Activated CD4-positive, CD25-positive, alpha-beta regulatory T cell (primary cell): ENCODE data around the gene PML.

ENCODE experiments used
- DNase-seq, 4 experiments: peaks; one replicate each; lab custom pipeline; 2025; lab: John Stamatoyannopoulos, UW

Gene PML

GRCh38 chr15:74007820-74008371 lies 13.4 kb downstream of the PML start:
- no peak for DNase-seq

DNA sequence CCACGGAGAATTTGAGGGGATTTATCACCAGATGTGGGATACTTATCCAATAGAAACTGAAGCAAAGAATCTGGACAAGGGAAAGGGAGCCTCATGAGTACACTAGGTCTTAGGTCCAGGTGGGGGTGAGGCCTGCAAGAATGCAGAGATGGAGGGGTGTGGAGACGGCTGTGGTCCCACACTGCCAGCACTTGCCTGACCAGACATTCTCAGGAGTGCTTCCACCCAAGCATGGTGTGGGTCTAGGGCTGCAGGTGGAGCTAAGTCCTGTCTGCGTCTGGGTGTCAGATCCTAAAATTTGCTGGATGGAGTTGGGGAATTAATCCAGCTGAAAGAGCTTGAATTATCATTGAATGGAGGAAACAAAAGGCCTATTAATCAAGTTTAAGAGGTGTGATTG lies 14.4 kb downstream of the PML start:
- no peak for DNase-seq

DNA sequence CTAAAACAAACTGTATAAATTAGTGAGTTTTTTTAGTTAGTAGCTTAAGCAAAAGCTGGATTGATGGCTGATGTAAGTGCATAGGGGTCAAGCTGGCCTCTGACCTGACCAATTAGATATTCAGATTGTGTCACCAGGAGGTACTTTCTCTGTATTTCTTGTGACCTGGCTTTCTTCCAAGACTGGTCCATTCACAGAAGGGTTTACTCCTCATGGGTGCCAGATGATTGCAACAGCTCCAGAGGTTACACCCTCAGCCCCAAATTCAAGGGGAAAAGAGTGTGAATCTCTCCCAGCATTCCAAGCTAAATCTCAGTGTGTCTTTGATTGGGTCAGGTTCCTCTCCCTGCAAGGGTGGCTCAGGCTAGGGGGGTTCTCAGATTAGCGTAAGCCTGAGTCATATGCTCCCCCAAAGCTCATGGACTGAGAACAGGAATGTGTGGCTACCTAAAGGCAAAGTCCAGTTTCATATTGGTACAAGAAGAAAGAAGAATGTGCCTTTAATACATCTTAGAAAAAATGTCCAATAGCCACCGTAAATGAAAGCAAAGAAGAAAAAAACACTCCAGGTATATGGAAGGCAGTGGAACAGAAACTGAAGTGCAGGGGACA lies 16.5 kb downstream of the PML start:
- DNase-seq = no peak

- DNase-seq = no peak
These were observed 17.1 kb downstream of the PML start for GRCh38 chr15:74011610-74012009.

DNA sequence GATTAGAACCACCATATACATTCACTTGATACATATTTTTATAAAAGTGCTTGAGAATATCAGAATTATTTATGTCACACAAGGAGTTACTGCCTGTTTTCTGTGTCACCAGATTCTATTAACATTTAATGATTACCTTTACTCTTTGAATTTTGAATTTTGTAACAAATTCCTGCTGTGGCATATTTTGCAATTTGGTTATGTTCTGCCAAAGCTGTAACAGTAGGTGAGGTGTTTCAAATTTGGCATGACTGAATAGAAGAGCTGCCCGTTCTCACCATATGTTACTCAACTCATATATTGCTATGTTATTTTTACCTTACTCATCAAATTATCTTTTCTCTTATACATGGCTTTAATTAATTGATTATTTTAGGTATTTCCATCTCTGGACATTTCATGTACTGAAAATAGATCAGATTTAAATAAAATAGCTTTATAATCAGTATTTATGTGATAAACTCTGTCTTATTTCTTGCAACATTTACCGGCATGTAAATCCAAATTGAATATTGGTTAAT lies 18.9 kb downstream of the PML start:
- DNase-seq = no peak

DNA sequence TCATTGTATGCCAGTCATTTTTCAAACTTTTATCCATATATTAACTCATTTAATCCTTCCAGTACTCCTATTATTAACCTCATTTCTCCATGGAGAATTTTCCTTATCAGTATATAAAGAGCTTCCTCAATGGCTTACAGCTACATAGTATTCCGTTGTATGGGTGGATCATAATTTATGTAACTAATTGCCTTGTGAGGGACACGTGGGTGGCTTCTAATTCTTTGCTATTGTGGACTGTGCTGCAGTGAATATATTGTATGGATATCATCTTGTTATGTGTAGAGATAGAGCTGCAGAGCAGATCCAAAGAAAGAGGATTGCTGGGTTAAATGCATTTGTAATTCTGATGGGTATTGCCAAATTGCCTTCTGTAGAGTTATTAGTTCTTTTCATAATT lies 25.2 kb downstream of the PML start:
- DNase-seq = no peak

DNA sequence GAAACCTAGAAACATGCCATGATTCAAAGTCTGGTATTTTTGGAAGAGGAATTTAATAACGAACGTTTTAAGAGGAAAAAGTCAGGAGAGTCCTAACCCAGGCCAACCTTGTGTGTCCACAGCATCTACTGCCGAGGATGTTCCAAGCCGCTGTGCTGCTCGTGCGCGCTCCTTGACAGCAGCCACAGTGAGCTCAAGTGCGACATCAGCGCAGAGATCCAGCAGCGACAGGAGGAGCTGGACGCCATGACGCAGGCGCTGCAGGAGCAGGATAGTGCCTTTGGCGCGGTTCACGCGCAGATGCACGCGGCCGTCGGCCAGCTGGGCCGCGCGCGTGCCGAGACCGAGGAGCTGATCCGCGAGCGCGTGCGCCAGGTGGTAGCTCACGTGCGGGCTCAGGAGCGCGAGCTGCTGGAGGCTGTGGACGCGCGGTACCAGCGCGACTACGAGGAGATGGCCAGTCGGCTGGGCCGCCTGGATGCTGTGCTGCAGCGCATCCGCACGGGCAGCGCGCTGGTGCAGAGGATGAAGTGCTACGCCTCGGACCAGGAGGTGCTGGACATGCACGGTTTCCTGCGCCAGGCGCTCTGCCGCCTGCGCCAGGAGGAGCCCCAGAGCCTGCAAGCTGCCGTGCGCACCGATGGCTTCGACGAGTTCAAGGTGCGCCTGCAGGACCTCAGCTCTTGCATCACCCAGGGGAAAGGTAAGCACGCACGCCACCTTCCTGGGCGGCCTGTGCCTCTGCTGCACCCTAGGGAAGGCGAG lies 28.4 kb downstream of the PML start:
- no peak for DNase-seq

- no peak for DNase-seq
These were observed 30.2 kb downstream of the PML start for GRCh38 chr15:74024687-74025086.

DNA sequence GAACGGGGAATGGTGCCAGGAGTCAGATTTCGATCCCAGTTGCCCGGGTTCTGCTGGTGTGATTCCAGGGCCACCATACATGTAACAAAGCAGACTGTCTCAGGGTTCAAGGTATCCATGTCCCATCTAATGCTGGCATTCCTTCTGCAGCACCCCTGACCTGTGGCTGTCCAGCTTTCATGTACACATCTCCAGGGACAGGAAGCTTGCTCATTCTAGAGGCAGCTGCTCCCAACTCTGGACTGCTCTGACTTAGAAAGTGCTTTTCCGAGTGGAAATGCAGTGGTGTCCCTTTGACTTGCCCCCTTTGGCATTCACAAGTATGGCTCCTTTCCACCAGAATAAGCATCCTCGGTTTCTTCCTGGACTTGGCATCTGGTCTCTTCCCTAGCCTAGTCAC lies 30.9 kb downstream of the PML start:
- DNase-seq = no peak

GRCh38 chr15:74027688-74028087 lies 33.2 kb downstream of the PML start:
- DNase-seq = no peak

DNA sequence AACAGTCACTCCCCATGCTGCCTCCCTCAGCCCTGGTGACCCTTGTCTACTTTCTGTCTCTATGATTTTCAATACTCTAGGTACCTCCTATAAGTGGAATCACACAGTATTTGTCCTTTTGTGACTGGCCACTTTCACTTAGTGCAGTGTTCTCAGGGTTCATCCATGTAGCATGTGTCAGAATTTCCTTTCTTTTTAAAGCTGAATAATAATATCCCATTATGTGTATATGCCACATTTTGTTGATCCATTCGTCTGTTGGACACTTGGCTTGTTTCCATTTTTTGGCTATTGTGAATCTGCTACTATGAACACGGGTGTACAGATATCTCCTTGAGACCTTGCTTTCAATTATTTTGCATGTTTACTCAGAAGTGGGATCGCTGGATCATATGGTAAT lies 34.1 kb downstream of the PML start:
- no peak for DNase-seq

DNA sequence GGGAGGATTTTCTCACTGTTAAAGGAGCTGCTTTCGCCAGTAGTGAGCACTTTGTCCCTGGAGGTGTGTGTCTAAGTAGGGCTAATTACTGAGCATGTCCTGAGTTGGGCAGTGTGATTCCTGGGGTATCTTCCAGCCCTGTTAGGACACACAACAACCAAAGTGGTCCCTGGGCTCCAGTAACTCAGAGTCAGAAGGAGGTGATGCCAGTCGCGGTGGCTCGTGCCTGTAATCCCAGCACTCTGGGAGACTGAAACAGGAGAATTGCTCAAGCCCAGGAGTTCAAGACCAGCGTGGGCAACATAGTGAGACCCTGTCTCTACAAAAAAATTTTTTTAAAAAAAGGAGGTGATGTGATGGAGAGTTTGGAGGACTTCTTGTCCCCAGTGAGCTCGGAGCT lies 37.5 kb downstream of the PML start:
- no peak for DNase-seq

DNA sequence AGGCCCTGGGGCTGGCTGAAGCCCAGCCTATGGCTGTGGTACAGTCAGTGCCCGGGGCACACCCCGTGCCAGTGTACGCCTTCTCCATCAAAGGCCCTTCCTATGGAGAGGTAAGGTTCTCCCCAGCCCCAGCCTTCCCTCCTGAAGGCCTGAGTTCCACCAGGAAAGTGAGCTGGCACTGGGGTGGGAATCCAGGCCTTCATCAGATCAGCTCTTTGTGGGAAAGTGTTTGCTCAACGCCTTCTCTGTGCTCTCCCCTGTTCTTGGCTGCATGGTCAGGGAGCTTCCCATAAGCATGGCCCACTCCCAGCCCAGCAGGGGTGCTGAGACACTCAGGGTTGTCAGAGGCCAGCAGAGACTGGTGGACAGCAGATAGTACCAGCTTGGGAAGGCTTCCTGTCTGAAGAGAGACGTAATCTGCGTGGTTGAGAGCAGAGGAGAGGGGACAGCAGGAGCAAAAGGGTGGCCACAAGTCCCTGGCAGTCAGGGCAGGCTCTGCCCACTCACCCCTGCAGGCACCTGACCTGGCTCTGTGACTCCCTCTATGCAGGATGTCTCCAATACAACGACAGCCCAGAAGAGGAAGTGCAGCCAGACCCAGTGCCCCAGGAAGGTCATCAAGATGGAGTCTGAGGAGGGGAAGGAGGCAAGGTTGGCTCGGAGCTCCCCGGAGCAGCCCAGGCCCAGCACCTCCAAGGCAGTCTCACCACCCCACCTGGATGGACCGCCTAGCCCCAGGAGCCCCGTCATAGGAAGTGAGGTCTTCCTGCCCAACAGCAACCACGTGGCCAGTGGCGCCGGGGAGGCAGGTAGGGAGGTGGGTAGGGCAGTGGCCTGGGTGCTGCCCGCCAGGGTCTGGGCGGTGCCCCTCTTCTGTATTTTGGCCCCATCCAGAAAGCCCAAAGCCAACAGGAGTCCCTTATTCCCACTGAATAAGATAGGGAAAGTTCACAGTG lies 38.4 kb downstream of the PML start:
- no peak for DNase-seq

DNA sequence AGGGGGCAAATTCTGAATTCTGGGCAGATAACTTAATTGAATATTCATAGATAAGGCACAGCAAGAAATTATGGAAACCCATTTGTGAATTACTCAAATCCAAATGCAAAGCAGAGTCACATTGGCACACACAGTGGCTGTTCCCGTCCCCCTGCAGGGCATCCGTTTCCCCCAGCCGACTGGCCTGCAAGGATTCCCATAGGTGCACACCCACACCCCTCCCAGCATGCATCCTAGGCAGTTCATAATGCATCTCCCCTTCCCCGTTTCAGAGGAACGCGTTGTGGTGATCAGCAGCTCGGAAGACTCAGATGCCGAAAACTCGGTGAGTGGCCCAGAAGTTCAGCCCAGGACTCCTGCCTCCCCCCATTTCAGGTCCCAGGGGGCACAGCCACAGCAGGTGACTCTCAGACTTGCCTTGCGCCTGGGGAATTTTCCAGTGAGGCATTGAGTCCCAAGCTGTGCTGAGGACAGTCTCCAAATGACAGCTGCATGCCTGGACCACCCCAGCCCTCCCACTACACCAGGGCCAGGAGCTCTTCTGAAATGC lies 39.8 kb downstream of the PML start:
- DNase-seq = no peak

DNA sequence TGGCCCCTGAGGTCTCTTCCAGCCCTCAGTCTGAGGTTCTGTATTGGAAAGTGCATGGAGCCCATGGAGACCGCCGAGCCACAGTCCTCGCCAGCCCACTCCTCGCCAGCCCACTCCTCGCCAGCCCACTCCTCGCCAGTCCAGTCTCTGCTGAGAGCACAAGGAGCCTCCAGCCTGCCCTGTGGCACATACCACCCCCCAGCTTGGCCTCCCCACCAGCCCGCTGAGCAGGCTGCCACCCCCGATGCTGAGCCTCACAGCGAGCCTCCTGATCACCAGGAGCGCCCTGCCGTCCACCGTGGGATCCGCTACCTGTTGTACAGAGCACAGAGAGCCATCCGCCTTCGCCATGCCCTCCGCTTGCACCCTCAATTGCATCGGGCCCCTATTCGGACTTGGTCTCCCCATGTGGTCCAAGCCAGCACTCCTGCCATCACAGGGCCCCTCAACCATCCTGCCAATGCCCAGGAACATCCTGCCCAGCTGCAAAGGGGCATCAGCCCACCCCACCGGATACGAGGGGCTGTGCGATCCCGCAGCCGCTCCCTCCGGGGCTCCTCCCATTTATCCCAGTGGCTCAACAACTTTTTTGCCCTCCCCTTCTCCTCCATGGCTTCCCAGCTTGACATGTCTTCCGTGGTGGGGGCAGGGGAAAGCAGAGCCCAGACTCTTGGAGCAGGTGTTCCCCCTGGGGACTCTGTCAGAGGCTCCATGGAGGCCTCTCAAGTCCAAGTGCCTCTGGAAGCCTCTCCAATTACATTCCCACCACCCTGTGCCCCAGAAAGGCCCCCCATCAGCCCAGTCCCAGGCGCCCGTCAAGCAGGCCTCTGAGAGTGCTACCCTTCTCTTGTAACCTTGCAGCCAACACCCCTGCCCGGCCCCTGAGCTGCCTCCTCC lies 40.9 kb downstream of the PML start:
- DNase-seq = no peak

- DNase-seq = no peak
These were observed 42.0 kb downstream of the PML start for GRCh38 chr15:74036271-74037170.

- no peak for DNase-seq
These were observed 42.9 kb downstream of the PML start for GRCh38 chr15:74037171-74038117.
